ENCODE measurements around the gene UBE2G1. TPM values are rescaled to one million over a fixed set of nuclear protein-coding genes. Genes with fewer than 3 reads are reported as not detected.
A peak's percentile ranks its signal among the peaks of the same experiment; 100 is the strongest.

UBE2G1 gene
- total and polyA plus RNA-seq, 9 of the 15 experiments (the other 6 are each of a cell fraction or from before 2014, with no cell fraction given), result 10.1 to 65.9 (median 29.7) TPM

- 0 out of 2 replicates have a peak, but pooled peaks have one; percentile 51 for TF ChIP-seq ZEB2 (IDR thresholded peaks at IDR 0.05)
- no peak for TF ChIP-seq ZNF124 (CRISPR knock-in tag; IDR thresholded peaks at IDR 0.05)
- no peak for TF ChIP-seq KAT2B (IDR thresholded peaks at IDR 0.05; ENCODE audit: low read depth, low read length)
- TF ChIP-seq CBFA2T2 (conservative IDR thresholded peaks at IDR 0.05), result peak; percentile 42
- no peak for TF ChIP-seq ZNF212 (CRISPR knock-in tag; IDR thresholded peaks at IDR 0.05)
- peak in 1 of 2 experiments; percentile 5; a peak in 1 of 4 replicates for TF ChIP-seq RCOR1 (IDR thresholded peaks at IDR 0.05; ENCODE audit: borderline replicate concordance in 1 of 2, low read depth in 2 of 2, low read length in 2 of 2)
- TF ChIP-seq ARID1B (IDR thresholded peaks at IDR 0.05), result peak; percentile 58; the same call in 1 of the 2 replicates
- 0 out of 2 replicates have a peak, but pooled peaks have one; percentile 13 for TF ChIP-seq HLTF (IDR thresholded peaks at IDR 0.05)
- 0 out of 6 replicates have a peak, but pooled peaks of 1 of the 3 experiments have one; percentile 8 for TF ChIP-seq CTCF (IDR thresholded peaks at IDR 0.05 in 2 of 3, conservative IDR thresholded peaks at IDR 0.05 in 1 of 3; ENCODE audit: insufficient read depth in 2 of 3, low read depth in 1 of 3, low read length in 3 of 3)
- TF ChIP-seq MCM3 (IDR thresholded peaks at IDR 0.05), result no peak
- TF ChIP-seq EHMT2 (IDR thresholded peaks at IDR 0.05), result peak; percentile 89
- TF ChIP-seq CGGBP1 (CRISPR knock-in tag; IDR thresholded peaks at IDR 0.05), result no peak
- TF ChIP-seq KLF10 (CRISPR knock-in tag; IDR thresholded peaks at IDR 0.05), result no peak
- TF ChIP-seq NR2C1 (IDR thresholded peaks at IDR 0.05), result no peak
- no peak for TF ChIP-seq NR2C1 (tag; IDR thresholded peaks at IDR 0.05)
- no peak for TF ChIP-seq XRCC3 (IDR thresholded peaks at IDR 0.05)
- TF ChIP-seq PKNOX1 (IDR thresholded peaks at IDR 0.05), result peak; percentile 54
- no peak for TF ChIP-seq FOS (IDR thresholded peaks at IDR 0.05; ENCODE audit: extremely low read depth, insufficient read length)
- no peak for TF ChIP-seq STAG1 (CRISPR knock-in tag; IDR thresholded peaks at IDR 0.05; ENCODE audit: borderline replicate concordance)
- TF ChIP-seq HMGN3 (IDR thresholded peaks at IDR 0.05; ENCODE audit: borderline replicate concordance, extremely low read depth, insufficient read length, low read depth, low read length), result no peak
- no peak for TF ChIP-seq GATAD2B (IDR thresholded peaks at IDR 0.05; ENCODE audit: borderline replicate concordance)
- TF ChIP-seq HMBOX1 (IDR thresholded peaks at IDR 0.05), result peak; percentile 74
- no peak for TF ChIP-seq HDAC8 (tag; IDR thresholded peaks at IDR 0.05)
- TF ChIP-seq BHLHE40 (IDR thresholded peaks at IDR 0.05; ENCODE audit: low read length), result no peak
- peak; percentile 72 for TF ChIP-seq MEIS2 (IDR thresholded peaks at IDR 0.05; ENCODE audit: partially characterized antibody)
- TF ChIP-seq ELF4 (CRISPR knock-in tag; IDR thresholded peaks at IDR 0.05), result no peak
Observed at GRCh38 chr17:4341616-4341977, 24.9 kb downstream of the UBE2G1 start (continued).

All from K562 (cell line).